Measurements from ENCODE around the gene ZNF296.

Gene ZNF296

GRCh38 chr19:45079911-45080370, 3.7 kb upstream of the ZNF296 start:
- no peak for DNase-seq

DNA sequence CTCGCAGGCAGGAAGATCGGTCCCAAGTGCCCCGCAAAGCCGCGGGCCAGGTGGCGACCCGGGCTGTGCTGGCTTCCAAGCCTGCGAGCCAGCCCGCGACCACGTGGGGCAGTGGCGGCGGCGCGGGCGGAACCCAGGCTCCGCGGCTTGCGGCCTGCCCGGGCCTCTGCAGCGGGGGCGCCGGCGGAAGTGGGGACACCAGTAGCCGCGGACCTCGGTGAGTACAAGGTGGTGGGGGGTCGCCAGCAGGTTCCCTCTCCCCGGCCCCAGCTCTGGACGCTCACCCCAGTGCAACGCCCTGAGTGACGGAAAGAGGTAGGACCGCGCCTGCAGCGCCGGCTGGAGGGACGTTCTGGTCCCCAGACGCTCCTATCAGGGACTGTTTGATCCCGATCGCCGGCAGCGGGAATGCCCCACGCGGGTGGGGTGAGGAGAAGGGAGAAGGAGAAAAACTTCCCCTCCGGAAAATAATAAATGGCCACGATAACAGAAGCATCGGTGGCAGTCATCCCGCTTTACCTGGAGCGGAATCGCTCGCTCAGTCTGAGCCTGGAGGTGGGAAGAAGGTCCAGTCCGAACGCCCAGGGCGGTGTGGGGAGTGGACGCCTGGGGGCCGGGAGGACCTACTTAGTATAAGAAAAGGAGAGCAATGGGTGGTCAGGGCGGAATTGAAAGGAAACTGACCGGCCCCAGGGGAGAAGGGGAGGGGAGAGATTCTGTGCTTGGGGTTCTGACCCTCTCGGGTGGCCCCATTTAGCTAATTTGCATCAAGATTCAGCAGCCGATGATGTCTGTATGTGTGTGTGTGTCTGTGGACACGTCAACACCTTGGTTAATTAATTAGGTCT, 3.0 kb upstream of the ZNF296 start, which contains the start of gene GEMIN7:
GEMIN7 (plus strand) TSS at position 198 of the 848 bp plus-strand sequence. CDS start 10,855 bp downstream, outside the sequence.
- peak; percentile 76 for DNase-seq

- DNase-seq = no peak
Observed at GRCh38 chr19:45078390-45079062, 2.2 kb upstream of the ZNF296 start.

DNA sequence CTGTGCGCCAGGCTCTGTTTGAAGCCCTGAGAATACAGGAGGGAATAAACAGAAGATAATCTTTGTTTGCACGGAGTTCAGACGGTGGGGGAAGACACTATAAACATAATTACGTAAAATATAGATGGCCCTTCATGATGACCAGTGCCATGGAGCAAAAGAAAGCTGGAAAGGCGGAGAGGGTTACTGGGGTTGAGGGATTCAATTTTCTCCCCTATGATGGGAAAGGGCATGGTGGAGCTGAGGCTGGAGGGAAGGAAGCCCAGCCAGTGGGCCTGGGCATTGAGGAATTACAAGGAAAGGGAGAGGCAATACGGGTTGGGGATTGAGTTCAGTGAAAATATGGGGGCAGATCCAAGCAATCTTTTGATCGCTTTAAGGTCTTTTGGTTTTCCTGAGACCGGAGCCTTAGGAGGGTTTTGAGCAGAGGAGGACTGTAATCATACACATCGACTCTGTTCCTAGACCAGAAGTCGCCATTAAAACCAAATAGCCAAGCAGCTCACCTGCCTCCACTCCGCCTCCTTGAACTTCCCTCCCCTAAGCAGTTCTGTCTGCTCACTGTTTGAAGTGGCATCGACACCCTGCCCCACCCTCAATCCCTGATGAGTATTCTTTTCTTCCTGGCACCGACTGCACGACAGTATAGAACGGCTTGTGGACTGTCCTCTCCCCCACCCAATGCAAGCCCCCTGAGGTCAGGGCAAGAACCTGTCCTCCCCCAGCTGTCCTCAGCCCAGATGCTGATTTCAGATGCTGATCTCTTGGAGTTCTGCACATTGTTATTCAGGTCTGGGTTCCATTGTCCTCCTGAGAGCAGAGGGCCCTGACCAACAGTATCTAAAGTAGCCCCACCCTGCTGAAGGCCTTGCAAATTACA, 813 bp upstream of the ZNF296 start:
- no peak for DNase-seq

DNA sequence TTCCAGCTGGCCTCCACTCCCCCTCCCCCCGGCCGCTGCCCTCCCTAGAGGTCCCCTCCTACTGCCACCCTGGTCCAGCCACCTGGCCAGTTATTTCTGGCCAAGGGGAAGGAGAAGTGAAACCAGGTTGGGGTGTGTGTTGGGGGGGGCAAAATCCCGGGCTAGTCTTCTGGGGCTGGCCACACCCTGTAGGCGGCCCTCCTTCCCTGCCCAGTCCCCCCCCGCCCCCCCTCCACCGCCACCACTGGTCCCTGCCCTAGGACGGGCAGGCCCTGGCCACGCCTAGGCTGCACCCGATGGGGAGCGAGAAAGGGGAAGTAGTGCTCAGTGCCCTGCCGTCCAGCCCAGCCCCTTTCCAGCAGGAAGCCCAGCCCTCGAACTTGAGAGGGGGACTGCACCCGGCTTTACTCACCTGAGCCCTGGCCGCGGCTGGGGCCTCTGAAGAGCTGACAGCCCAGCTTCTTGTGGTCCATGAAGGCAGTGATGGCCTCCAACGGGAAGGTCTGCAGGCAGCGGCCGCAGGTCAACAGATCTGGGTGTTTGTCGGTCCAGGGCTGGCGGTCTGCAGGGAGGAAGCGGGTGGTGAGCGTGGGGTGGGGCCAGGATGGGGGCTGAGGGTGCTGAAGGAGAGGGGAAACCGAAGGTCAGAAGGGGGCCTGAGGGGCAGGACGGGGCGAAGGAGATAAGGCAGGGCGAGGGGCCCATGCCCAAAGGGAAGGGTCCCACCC, 813 bp downstream of the ZNF296 start:
- DNase-seq = no peak

DNA sequence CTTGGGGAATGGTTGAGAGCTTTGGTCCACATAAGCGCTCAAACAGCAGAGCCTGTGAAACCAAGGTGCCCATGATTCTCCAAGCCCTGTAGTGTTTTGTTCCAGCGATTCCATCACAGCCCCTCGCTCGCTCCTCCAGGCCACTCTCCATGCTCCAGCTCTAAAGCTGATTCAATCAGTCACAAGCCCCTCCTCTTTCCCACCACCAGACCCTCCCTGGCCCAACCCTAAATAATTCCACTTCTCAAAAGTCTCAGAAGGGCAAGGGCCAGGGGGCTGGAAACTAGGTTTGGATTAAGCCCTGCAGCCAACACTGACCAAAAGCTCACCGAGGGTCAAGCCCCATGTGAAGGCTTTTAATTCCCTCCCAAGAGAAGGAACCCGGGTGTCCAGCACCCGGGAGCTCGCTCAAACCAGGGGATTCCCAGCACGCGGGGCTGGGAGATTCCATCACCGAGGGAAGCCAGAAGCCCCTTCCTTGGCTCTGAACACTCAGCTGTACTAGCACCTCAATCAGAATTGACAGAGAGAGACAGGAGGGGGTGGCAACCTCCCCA, 1.5 kb downstream of the ZNF296 start:
- no peak for DNase-seq

DNA sequence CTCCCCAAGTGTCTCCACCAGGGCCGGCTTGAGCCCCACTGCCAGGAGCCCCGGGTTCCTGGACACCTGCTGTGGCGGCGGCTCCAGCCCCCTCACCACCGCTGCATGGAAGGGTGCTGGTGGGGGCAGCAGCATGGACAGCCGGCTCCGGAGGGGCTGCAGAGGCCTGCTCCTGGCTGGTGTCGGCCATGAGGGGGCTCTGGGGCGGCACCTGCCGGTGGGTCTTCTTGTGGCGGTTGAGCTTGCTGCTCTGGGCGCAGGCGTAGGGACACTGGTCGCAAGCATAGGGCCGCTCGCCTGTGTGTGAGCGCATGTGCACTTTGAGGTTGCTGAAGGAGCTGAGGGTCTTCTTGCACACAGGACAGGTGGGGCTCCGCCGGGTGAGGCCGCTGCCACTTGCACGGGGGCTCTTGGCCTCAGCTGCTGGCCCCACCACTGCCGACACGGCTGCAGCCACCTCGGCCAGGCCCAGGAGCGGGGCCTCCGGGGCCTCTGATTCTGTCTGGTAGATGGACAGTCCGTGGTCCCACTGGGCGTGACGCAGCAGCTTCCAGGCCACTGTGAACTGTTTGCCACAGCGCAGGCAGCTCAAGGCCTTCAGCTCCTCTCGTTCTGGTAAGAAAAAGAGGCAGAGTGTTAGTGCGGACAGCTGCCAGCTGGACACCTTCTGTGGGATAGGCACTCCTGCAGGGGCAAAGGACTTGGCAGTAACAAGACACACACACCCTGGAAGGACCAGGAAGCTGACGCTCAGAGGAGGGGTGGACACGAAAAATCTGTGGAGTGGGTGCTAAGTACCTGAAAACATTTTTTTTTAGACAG, 4.1 kb downstream of the ZNF296 start:
- no peak for DNase-seq

DNA sequence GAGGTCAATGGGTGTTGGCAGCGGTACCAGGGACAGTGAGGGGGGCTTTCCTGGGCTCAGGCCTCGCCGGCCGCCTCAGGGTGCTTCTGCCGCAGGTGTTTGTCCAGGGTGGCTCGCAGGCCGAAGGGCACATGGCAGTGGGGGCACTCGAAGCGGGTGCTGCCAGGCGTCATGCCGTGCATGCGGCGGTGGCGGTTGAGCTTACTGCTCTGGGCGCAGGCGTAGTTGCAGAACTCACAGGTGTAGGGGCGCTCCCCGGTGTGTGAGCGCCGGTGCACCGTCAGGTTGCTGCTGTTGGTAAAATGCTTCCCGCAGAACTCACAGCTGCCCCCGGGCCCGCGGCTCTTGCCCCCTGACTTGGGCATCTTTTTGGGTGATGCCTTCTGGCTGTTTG, 4.7 kb downstream of the ZNF296 start:
- DNase-seq = no peak

- no peak for DNase-seq
Observed at GRCh38 chr19:45070861-45071544, 5.3 kb downstream of the ZNF296 start.

- no peak for DNase-seq
Observed at GRCh38 chr19:45070214-45070613, 6.1 kb downstream of the ZNF296 start.

DNA sequence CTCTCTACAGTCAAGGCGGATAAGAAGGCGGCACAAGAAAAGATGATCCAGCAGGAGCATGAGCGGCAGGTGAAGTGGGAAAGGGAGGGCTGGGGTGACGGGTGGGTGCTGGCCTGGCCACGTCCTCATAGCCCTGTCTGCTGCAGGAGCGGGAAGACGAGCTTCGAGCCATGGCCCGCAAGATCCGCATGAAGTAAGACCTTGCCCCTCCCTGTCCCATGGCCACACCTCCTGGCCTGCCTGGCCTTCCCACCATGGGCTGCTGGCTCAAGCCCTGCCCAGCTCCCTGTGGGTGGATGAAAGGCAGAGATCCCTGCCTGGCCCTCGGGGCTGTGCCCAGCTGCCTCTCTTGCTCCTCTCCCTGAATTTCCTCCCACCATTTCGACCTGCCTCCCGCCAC, 7.2 kb downstream of the ZNF296 start:
- DNase-seq = no peak

DNA sequence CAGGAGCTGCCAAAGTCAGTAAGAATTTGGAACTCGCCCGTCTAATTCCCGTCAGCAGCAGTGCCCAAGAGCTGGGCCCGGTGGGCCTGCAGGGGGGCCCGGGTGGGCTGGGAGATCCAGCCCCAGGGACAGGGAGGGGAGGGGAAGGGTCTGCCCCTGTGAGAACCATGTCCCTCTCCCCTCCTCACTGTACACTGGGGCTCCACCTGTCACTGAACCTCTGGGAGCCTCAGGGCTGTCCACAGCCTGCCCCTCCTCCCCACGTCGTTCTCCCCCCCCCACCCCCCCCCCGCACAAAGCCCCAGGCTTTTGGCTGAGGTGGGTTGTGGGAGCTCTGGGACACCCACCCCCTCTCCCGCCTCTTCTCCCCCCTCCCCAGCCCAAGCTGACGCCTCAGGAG, 8.2 kb downstream of the ZNF296 start:
- DNase-seq = no peak

DNA sequence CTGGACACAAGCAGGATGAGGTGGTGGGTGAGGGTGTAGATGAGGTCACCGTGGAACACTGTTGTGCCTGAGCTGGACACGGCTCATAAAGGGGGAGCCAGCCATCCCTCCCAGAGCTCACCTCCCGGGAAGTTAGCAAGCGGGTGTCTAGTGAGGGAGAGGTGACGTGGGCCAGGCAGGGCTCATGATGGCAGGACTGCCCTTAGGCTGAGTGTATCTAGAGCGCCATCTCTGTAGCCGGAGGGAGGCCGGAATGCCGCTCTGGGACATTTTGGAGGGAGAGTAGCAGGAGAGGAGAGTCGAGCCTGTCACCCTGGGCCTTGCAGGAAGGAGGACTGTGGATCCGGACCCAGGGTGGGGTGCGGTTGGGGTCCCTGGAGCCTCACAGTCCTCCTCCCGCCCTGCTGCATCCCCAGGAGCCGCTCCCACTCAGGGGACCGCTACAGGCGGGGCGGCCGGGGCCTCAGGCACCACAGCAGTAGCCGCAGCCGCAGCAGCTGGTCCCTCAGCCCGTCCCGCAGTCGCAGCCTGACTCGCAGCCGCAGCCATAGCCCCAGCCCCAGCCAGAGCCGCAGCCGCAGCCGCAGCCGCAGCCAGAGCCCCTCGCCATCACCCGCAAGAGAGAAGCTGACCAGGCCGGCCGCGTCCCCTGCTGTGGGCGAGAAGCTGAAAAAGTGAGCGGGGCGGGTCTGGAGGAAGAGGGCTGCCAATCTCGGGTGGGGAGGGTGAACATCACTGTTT, 9.2 kb downstream of the ZNF296 start:
- DNase-seq = no peak

DNA sequence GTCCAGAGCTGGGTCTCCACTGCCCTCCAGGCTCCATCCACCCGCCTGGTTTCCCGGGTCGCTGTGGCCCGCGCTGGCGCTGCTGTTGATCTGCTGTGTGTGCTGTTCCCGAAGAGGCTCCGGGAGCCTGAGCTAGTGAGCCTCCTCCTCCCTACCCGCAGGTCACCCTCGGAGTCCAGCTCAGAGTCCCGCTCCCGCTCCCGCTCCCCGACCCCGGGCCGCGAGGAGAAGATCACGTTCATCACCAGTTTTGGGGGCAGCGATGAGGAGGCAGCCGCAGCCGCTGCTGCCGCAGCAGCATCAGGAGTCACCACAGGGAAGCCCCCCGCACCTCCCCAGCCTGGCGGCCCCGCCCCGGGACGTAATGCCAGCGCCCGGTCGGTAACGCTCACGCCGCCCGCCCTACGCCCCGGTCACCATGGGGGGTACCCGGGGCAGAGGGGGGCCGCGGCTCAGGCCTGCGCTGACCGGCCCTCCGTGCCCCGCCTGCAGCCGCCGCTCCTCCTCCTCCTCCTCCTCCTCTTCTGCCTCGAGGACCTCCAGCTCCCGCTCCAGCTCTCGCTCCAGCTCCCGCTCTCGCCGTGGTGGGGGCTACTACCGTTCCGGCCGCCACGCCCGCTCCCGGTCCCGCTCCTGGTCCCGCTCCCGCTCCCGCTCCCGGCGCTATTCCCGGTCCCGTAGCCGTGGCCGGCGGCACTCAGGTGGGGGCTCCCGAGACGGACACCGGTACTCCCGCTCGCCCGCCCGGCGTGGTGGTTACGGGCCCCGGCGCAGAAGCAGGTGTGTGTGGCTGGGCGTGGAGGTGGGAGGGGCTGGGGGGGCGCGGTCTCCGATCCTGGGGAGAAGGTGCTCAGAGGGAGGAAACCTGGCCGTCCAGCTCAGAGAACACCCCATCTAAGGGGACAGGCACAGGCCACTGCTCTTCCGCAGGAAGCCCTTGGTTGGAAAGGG, 12.2 kb downstream of the ZNF296 start:
- DNase-seq = no peak

- DNase-seq = no peak
Observed at GRCh38 chr19:45061965-45062364, 14.3 kb downstream of the ZNF296 start.

DNA sequence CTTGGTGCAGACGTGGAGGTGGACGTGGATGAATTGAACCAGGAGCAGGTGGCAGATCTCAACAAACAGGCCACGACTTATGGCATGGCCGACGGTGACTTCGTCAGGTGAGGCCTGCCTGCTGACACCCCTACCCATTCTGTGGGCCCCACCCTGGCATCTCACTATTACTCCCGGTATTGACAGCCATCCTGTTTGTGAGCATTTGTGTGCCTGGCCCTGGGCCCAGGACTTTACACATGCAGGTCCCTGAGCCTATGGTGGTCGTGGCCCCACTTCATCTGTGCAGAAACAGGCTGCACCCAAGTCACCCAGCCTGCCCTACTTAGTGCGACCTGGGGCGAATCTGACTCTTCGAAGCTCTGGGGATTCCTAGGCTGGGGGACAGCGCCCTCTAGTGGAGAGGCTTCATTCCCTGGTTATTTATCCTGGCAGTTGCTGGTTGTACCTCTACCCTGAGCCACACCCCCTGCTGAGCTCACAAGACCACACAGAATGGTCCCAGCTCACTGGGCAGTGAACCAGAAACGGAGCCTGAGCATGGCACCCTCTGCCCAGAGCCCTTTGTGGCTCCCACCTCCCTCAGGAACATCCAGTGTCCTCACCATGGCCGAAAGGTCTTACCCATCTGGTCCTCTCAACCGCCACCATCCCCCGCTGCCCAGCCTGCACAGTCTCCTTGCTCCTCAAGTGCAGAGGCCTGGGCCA, 16.9 kb downstream of the ZNF296 start:
- DNase-seq = peak; percentile 56

GRCh38 chr19:45058622-45059159, 17.6 kb downstream of the ZNF296 start:
- DNase-seq = no peak

All from fibroblast of skin of abdomen (primary cell).